ENCODE data around the gene SLC25A43. TPM values are rescaled to one million over a fixed set of nuclear protein-coding genes. Genes with fewer than 3 reads are reported as not detected.
A peak's percentile ranks its signal among the peaks of the same experiment; 100 is the strongest.

SLC25A43 gene
- total and polyA plus RNA-seq, 8 donors: 0.58 to 36.2 (median 9.7) TPM

DNA sequence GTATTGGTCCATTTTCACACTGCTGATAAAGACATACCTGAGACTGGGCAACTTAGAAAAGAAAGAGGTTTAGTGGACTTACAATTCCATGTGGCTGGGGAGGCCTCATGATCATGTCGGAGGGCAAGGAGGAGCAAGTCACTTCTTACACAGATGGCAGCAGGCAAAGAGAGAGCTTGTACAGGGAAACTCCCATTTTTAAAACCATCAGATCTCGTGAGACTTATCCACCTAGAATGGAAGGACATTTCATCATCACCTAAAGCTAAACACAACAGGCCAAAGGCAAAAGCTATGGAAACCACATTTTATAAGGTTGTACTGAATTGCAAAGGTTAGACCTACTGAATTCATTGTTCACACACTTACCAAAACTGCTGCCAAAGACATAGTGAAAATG is 6.0 kb upstream of the SLC25A43 start:
- H3K9me3 ChIP-seq: no peaks in the 10 kb centered on the region
- H3K27me3 ChIP-seq: no peaks in the 10 kb centered on the region
- TF ChIP-seq CTCF (IDR thresholded peaks at IDR 0.05) (no peak), POLR2AphosphoS5 (IDR thresholded peaks at IDR 0.05) (no peak), EP300 (IDR thresholded peaks at IDR 0.05) (no peak), POLR2A (IDR thresholded peaks at IDR 0.05) (no peak)
- no peak overlapping the region for H3K27ac ChIP-seq
- no peaks in the 10 kb centered on the region for H3K36me3 ChIP-seq
- 75 to 98% (median 83%) methylated on average over 2 of the region's 2 CpGs for WGBS, 5 donors
- H3K4me3 ChIP-seq: no peak overlapping the region
- no peak for DNase-seq
- peaks cover 0 to 9% (median under 1%) of the 10 kb centered on the region in 4 donors for H3K4me1 ChIP-seq
- intact Hi-C loops (cut with DNase I; ENCODE audit: low total_unique reads): no loop called here

DNA sequence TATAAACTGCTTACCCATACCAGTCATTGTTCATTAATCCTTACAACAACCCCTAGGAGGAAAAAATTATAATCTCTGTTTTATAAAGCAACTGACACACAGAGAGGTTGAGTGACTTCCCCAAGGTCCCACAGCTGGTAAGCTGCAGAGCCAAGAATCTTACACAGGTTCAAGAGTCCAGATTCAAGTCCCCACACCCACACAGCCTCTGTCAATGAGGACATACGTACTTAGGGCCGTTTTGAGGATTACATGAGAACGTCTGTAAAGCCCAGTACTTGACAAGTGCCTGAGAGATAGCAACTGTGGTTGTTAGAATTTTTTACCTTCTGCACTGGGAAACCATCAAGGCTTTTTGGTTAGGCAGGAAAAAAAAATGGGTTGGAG is 556 bp upstream of the SLC25A43 start:
- TF ChIP-seq POLR2A (IDR thresholded peaks at IDR 0.05): no peak
- TF ChIP-seq POLR2AphosphoS5 (IDR thresholded peaks at IDR 0.05): no peak
- no peak for TF ChIP-seq CTCF (IDR thresholded peaks at IDR 0.05)
- TF ChIP-seq EP300 (IDR thresholded peaks at IDR 0.05): no peak
- 0 to 11% (median 3%) methylated on average over 3 of the region's 3 CpGs for WGBS, 5 donors
- intact Hi-C loops (cut with DNase I; ENCODE audit: low total_unique reads): no loop called here

DNA sequence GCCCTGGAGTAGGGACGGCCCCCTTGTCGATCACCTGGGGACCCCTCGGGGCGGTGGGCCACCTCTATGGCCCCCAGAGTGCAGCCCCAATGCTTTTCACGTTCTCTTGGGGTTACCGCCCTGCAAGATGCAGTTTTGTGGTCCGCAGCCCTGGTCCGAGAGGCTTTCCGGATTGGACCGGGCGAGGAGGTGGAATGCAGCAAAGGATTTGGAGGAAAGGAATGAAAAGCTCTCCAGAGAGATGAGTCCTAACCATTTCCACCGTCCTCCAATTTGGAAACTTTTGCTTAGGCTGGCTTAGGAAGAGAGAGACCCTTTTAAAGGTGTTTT is 601 bp downstream of the SLC25A43 start:
- peak overlapping the region; percentile 57 to 64 (median 61) for H3K4me3 ChIP-seq
- 0 to 42% (median 5%) methylated on average over 6 to 12 of the region's 12 CpGs for WGBS, 5 donors
- intact Hi-C loops (cut with DNase I; ENCODE audit: low total_unique reads): no loop called here
- H3K27ac ChIP-seq: peak overlapping the region; percentile 67 to 91 (median 87)
- no peaks in the 10 kb centered on the region for H3K27me3 ChIP-seq
- H3K9me3 ChIP-seq: no peaks in the 10 kb centered on the region
- no peak for DNase-seq
- H3K36me3 ChIP-seq: no peaks in the 10 kb centered on the region
- TF ChIP-seq CTCF (IDR thresholded peaks at IDR 0.05): no peak
- no peak for TF ChIP-seq POLR2A (IDR thresholded peaks at IDR 0.05)
- TF ChIP-seq EP300 (IDR thresholded peaks at IDR 0.05): no peak
- TF ChIP-seq POLR2AphosphoS5 (IDR thresholded peaks at IDR 0.05): no peak
- peaks cover 0 to 19% (median 7%) of the 10 kb centered on the region in 4 donors for H3K4me1 ChIP-seq

More for the DNA sequence above, 556 bp upstream of the SLC25A43 start:
- peak in 1 of 2 donors; percentile 39 for DNase-seq
- no peaks in the 10 kb centered on the region for H3K36me3 ChIP-seq
- peaks cover 0 to 19% (median 7%) of the 10 kb centered on the region in 4 donors for H3K4me1 ChIP-seq
- no peaks in the 10 kb centered on the region for H3K27me3 ChIP-seq
- H3K27ac ChIP-seq: peak overlapping the region; percentile 67 to 91 (median 87)
- H3K9me3 ChIP-seq: no peaks in the 10 kb centered on the region
- peak overlapping the region; percentile 57 to 64 (median 61) for H3K4me3 ChIP-seq

DNA sequence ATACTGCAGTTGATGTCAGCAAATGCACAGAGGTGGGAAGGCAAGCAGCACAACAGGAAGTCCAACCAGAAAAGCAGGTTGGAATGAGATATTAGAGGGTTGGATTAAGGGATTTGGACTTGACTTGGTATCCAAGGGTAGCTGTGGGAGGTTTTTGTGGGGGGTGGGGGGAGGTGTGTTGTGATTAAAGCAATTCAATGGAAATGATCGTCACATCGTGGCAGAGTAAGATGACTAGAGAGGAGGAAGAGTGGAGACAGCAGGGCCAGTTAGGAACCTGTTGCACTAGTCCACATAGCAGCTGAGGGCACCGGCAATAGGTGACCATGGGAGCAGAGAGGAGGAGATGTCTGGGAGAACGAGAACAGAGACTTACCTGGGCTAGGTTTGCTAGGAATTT is 2.4 kb downstream of the SLC25A43 start:
- intact Hi-C loops (cut with DNase I; ENCODE audit: low total_unique reads): no loop called here
- H3K4me1 ChIP-seq: peaks cover 0 to 19% (median 7%) of the 10 kb centered on the region in 4 donors
- 61 to 76% (median 68%) methylated on average over 4 of the region's 4 CpGs for WGBS, 5 donors
- H3K36me3 ChIP-seq: peaks cover 0 to 2% (median 0%) of the 10 kb centered on the region in 4 donors
- no peaks in the 10 kb centered on the region for H3K27me3 ChIP-seq
- H3K4me3 ChIP-seq: no peak overlapping the region
- no peaks in the 10 kb centered on the region for H3K9me3 ChIP-seq
- no peak for TF ChIP-seq POLR2A (IDR thresholded peaks at IDR 0.05)
- no peak for DNase-seq
- H3K27ac ChIP-seq: no peak overlapping the region

- TF ChIP-seq EP300 (IDR thresholded peaks at IDR 0.05): no peak
- no peak for TF ChIP-seq CTCF (IDR thresholded peaks at IDR 0.05)
- TF ChIP-seq POLR2AphosphoS5 (IDR thresholded peaks at IDR 0.05): no peak
- TF ChIP-seq POLR2A (IDR thresholded peaks at IDR 0.05): no peak
- Histone ChIP-seq H3K36me3 (peaks cover 0 to 9% (median 3%) of the 10 kb centered on the region in 4 donors), H3K27me3 (no peaks in the 10 kb centered on the region), H3K4me3 (no peak overlapping the region), H3K9me3 (no peaks in the 10 kb centered on the region), H3K27ac (no peak overlapping the region), H3K4me1 (peaks cover 0 to 19% (median 7%) of the 10 kb centered on the region in 4 donors)
- intact Hi-C loops (cut with DNase I; ENCODE audit: low total_unique reads): no loop called here
- DNase-seq: no peak
- 81 to 93% (median 89%) methylated on average over 4 of the region's 4 CpGs for WGBS, 5 donors
Observed at GRCh38 chrX:119402588-119402987, 3.5 kb downstream of the SLC25A43 start.

All from stomach (tissue), 9 donors.